ENCODE measurements around the gene POMGNT2. TPM values are rescaled to one million over a fixed set of nuclear protein-coding genes. Genes with fewer than 3 reads are reported as not detected.

POMGNT2 gene
- total RNA-seq, 2 experiments from 2014 or later, result 6.8 to 8.4 TPM

- DNase-seq (no peak), ATAC-seq (ENCODE audit: poor library complexity) (no peak)
- no peaks in the 10 kb centered on the region for H3K27me3 ChIP-seq (ENCODE audit: control insufficient read depth in 1 of 2, insufficient read depth in 2 of 2, low read length in 2 of 2)
- H3K36me3 Mint-ChIP-seq (ENCODE audit: low read depth), result peaks cover 34% of the 10 kb centered on the region
- H3K27me3 Mint-ChIP-seq, result no peaks in the 10 kb centered on the region
- H3K27ac ChIP-seq (ENCODE audit: low read depth in 1 of 2, low read length in 2 of 2), result no peak overlapping the region
- no peak for TF ChIP-seq CTCF (IDR thresholded peaks at IDR 0.05)
- H3K36me3 ChIP-seq (ENCODE audit: insufficient read depth, low read length), result peaks cover 10% of the 10 kb centered on the region
- H3K4me1 ChIP-seq (ENCODE audit: insufficient read depth, low read length), result no peaks in the 10 kb centered on the region
- H3K9me3 Mint-ChIP-seq, result peaks cover 5% of the 10 kb centered on the region
- ChIA-PET POLR2A (interaction anchor here (1.5 to 1.8 kb wide), 2 partner anchors 63 to 125 kb away, joined by 4 read pairs; no protein-coding TSS in a partner anchor), CTCF (no interaction called here)
- no peak overlapping the region for H3K27ac Mint-ChIP-seq
- H3K4me3 Mint-ChIP-seq, result no peak overlapping the region
- peaks cover 0 to 6% of the 10 kb centered on the region in 2 experiments for H3K9me3 ChIP-seq (ENCODE audit: control insufficient read depth in 1 of 2, insufficient read depth in 1 of 2, low read length in 2 of 2)
- intact Hi-C loops (cut with DNase I, micrococcal nuclease), result loop anchor here (1.0 to 5.0 kb wide), 3 partner anchors 124 to 304 kb away; no protein-coding TSS in a partner anchor
- no peaks in the 10 kb centered on the region for H3K4me1 Mint-ChIP-seq (ENCODE audit: low read depth)
- H3K4me3 ChIP-seq (ENCODE audit: low read length), result no peak overlapping the region
Observed at GRCh38 chr3:43086460-43087165, 19.3 kb downstream of the POMGNT2 start.

- no peak for TF ChIP-seq CTCF (IDR thresholded peaks at IDR 0.05)
- ATAC-seq (ENCODE audit: poor library complexity), result no peak
- Mint-ChIP-seq H3K4me3 (no peak overlapping the region), H3K9me3 (peaks cover 5% of the 10 kb centered on the region), H3K27ac (no peak overlapping the region), H3K36me3 (ENCODE audit: low read depth) (peaks cover 68% of the 10 kb centered on the region), H3K27me3 (no peaks in the 10 kb centered on the region), H3K4me1 (ENCODE audit: low read depth) (no peaks in the 10 kb centered on the region)
- H3K36me3 ChIP-seq (ENCODE audit: insufficient read depth, low read length), result peaks cover 33% of the 10 kb centered on the region
- no peak overlapping the region for H3K27ac ChIP-seq (ENCODE audit: low read depth in 1 of 2, low read length in 2 of 2)
- intact Hi-C loops (cut with DNase I, micrococcal nuclease), result no loop called here
- no peaks in the 10 kb centered on the region for H3K4me1 ChIP-seq (ENCODE audit: insufficient read depth, low read length)
- no peaks in the 10 kb centered on the region for H3K27me3 ChIP-seq (ENCODE audit: control insufficient read depth in 1 of 2, insufficient read depth in 2 of 2, low read length in 2 of 2)
- no peak for DNase-seq
- CTCF ChIA-PET, result no interaction called here
- H3K9me3 ChIP-seq (ENCODE audit: control insufficient read depth in 1 of 2, insufficient read depth in 1 of 2, low read length in 2 of 2), result peaks cover 0 to 19% of the 10 kb centered on the region in 2 experiments
- H3K4me3 ChIP-seq (ENCODE audit: low read length), result no peak overlapping the region
- POLR2A ChIA-PET, result no interaction called here
Observed at GRCh38 chr3:43082457-43082856, 23.4 kb downstream of the POMGNT2 start.

DNA sequence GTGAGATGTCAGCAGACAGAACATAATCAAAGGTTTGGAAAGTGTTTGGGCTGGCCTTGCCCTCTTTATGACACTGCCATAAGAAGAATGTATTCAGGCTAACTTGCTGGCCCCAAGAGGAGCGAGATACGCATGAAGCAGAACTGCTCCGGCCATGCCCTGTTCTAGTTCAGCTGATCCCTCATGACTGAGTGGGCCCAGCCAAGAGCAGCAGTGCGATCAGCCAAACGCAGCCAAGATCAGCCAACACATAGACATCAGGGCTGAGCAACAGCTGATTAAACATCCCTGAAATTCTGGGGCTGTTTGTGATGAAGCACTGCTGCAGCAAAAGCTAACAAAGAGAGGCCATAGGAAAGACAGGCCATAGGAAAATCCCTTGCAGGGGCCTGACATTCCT, 24.1 kb downstream of the POMGNT2 start:
- ATAC-seq (ENCODE audit: poor library complexity) (no peak), DNase-seq (no peak)
- Histone ChIP-seq H3K27ac (ENCODE audit: low read depth in 1 of 2, low read length in 2 of 2) (no peak overlapping the region), H3K4me1 (ENCODE audit: insufficient read depth, low read length) (no peaks in the 10 kb centered on the region), H3K36me3 (ENCODE audit: insufficient read depth, low read length) (peaks cover 33% of the 10 kb centered on the region), H3K9me3 (ENCODE audit: control insufficient read depth in 1 of 2, insufficient read depth in 1 of 2, low read length in 2 of 2) (peaks cover 0 to 19% of the 10 kb centered on the region in 2 experiments), H3K4me3 (ENCODE audit: low read length) (no peak overlapping the region), H3K27me3 (ENCODE audit: control insufficient read depth in 1 of 2, insufficient read depth in 2 of 2, low read length in 2 of 2) (no peaks in the 10 kb centered on the region)
- no peak overlapping the region for H3K27ac Mint-ChIP-seq
- CTCF ChIA-PET, result no interaction called here
- POLR2A ChIA-PET, result no interaction called here
- no peak overlapping the region for H3K4me3 Mint-ChIP-seq
- TF ChIP-seq CTCF (IDR thresholded peaks at IDR 0.05), result no peak
- peaks cover 5% of the 10 kb centered on the region for H3K9me3 Mint-ChIP-seq
- peaks cover 72% of the 10 kb centered on the region for H3K36me3 Mint-ChIP-seq (ENCODE audit: low read depth)
- H3K4me1 Mint-ChIP-seq (ENCODE audit: low read depth), result no peaks in the 10 kb centered on the region
- H3K27me3 Mint-ChIP-seq, result no peaks in the 10 kb centered on the region
- intact Hi-C loops (cut with DNase I, micrococcal nuclease), result no loop called here
